Activated CD4-positive, alpha-beta T cell treated with anti-CD3 and anti-CD28 coated beads for 24 hours (primary cell): ENCODE measurements around the gene PDLIM7.
"Not testable (repeated sequence)": the region's sequence is repeated elsewhere in the genome, so short reads cannot be mapped to it uniquely, and the experiment has no call there.

Source experiments
- DNase-seq, 2 donors: peaks; one replicate each; pipeline ENCODE4 v3.0.0-alpha.2; 2020; ENCODE audit warnings: low read depth in 2 of 2

PDLIM7 gene

GRCh38 chr5:177491983-177492746, 5.2 kb downstream of the PDLIM7 start:
- no peak for DNase-seq

DNA sequence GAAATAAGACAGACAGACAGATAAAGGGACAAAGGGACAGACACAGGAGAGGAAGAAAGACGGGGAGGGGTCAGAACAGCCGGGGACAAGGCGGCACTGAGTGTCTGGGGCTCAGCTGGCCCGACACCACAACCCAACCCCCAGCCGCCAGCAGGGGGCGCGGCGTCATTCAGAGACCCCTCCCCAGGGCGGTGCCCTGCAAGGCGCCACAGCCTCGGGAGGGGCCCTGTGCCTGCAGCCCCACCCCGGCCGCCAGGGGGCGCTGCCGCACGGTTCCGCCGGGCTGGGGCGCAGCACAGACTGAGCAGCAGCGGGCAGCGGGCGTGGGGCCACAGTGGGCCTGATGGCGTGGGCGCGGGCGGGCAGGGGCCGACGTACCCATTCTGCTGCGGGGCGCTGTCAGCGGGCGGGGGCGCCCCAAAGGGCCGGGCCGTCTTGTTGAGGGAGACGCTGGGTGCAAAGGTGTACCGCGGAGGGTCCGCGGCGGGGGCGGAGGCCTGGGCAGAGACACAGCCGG, 5.9 kb downstream of the PDLIM7 start:
- DNase-seq = peak in 1 of 2 donors; percentile 22

DNA sequence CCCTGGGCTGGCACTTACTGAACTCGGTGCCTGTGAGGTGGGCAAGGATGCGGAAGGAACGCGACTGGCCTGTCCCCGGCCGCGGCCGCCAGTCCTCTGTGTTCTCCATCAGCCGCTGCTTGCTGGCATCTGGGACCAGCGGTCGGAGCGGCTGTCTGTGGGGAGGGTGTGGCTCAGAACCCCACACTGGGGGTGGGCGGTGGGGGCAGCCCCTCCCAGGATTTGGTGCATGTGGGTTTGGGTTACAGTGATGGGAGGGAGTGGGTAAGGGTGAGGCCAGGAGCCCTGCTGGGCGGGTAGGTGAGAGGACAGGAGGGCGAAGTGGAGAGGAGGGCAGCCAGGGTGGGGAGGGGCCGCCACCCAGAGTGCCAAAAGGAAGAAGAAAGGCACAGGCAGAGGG, 6.4 kb downstream of the PDLIM7 start:
- no peak for DNase-seq

DNA sequence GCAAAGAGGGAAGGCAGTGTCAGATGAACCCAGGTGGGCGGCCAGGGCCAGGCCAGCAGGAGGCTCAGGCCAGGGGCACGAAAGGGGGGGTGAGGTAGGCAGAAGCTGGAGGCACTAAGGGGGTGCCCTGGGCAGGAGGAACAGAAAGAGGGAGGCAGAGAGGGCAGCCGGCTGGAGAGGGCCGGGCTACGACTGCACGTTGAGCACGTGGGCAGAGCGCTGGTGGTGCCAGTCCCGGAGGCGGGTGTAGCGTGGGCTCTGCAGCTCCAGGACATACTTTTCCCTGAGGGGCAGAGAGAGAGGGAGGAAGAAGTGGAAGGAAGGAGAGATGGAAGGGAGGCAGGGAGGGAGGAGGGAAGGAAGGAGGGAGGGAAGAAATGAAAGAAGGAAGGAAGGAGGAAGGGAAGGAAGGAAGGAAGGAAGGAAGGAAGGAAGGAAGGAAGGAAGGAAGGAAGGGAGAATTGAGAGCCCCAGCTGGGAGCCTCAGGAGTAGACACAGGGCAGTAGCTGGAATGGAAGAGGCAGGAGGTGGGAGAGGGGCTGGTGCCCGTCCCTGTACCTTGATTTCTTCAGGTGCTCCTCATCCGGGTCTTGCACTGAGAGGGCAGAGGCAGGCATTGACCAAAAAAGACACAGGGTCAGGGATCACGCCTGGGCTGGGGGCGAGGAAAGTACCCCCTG, 7.0 kb downstream of the PDLIM7 start:
- no peak for DNase-seq

DNA sequence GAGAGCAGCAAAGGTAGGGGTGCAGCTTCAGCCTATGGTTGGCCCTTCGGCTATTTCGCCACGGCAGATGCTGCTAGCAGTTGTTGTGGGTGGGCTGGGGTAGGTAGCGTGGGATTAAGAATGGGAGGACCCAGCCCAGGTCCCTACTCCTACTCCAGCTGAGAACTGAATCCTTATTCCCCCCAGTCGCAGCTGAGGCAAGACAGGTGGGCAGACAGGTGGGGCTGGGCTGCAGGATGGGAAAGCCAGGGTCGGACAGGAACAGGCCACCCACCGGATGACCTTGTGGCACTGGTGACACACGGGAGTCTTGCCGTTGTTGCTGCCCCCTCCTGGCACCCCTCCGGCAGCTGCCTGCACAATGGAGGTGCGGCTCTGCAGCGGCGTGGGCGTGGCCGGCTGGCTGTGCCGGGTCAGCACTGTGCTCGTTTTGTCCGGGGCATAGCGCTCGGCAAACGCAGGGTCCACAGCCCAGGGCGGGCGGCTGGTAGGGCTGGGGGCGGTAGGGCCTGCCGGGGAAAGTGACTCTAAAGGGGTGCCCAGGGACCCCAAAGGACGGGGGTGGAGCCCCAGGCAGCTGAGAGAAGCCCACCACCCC, 8.2 kb downstream of the PDLIM7 start:
- DNase-seq = no peak

GRCh38 chr5:177487975-177488374, 9.4 kb downstream of the PDLIM7 start:
- no peak for DNase-seq

DNA sequence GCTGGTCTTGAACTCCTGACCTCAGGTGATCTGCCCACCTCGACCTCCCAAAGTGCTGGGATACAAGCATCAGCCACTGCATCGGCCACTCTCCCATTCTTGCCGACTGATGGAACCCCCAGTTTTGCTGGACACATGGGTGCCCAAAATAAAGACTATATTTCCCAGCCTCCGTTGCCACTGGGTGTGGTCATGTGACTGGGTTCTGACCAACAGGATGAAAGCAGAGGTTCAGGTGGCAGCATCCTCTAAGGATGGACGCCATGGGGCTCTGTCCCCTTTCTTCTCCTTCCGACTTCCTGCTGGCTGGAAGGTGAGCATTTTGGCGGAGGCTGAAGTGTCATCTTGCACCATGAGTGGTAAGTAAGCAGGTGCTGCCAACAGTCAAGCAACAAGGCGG, 10.3 kb downstream of the PDLIM7 start:
- no peak for DNase-seq

GRCh38 chr5:177486256-177486655, 11.1 kb downstream of the PDLIM7 start:
- DNase-seq = no peak

DNA sequence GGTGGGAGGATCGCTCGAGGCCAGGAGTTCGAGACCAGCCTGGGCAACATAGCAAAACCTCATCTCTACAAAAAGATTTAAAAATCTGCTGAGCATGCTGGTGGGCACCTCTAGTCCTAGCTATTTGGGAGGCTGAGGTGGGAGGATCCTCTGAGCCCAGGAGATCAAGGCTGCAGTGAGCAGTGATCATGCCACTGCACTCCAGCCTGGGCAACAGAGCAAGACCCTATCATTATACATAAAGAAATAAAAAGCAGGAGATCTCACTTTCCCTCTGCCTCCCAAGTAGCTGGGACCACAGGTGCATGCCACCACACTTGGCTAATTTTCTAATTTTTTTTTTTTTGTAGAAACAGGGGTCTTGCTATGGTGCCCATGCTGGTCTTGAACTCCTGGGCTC, 11.7 kb downstream of the PDLIM7 start:
- DNase-seq = not testable (repeated sequence)

- no peak for DNase-seq
Measured at GRCh38 chr5:177484902-177485549, 12.4 kb downstream of the PDLIM7 start.

DNA sequence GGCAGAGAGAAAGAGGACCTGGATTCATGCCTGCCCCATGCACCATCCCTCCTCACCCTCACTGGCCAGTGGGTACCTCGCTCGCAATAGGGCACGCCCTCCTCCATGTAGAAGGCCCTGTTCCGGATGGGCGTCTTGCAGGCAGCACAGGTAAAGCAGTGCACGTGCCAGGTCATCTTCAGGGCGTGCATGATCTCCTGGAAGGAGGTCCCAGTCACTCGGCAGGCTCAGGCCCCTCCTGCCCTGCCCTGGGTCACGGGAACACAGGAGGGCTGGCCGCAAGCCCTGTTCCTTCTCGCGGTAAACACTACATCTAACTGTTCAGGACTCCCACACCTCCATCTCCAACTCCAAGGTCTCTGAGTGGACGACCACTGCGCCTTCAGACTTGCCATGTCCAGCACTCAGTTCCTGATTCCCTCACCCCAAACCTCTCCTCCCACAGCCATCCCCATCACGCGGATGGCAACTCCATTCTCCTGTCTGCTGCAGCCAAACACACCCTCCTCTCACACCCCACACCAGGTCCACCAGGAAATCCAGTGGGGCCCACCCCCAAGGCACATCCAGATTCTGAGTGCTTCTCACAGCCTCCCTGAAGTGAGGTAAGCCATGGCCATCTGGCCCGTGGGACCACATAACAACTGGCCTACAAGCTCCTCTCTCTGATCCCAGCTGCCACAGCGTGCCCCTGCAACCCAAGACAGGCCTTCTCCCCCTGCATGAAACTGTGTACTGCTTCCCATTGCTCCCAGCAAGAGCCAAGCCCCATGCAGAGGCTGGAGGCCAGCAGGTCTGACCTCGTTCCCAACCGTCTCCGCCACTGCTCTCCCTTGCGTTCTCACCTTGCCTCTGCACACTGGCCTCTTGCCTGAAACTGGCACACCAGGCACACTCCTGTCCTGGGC, 13.2 kb downstream of the PDLIM7 start:
- no peak for DNase-seq

DNA sequence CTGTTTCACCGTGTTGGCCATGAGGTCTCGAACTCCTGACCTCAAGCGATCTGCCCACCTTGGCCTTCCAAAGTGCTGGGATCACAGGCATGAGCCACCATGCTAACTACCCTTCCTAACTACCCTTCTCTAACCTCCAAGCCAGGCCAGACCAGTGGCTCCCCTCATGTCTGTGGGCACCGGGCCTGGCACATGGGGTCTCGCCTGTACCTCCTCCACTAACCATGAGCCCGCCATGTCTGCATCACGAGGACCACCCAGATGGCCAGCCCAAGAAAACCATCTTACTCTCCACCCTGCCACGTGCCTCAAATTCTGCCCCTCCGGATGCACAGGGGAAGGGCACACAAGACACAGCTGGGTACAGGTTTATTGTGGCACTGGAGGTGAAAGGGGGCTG, 14.4 kb downstream of the PDLIM7 start:
- no peak for DNase-seq

GRCh38 chr5:177482359-177482795, 15.0 kb downstream of the PDLIM7 start:
- DNase-seq = no peak

- DNase-seq = no peak
Measured at GRCh38 chr5:177479774-177480173, 17.6 kb downstream of the PDLIM7 start.

- no peak for DNase-seq
Measured at GRCh38 chr5:177478711-177479646, 18.4 kb downstream of the PDLIM7 start.

DNA sequence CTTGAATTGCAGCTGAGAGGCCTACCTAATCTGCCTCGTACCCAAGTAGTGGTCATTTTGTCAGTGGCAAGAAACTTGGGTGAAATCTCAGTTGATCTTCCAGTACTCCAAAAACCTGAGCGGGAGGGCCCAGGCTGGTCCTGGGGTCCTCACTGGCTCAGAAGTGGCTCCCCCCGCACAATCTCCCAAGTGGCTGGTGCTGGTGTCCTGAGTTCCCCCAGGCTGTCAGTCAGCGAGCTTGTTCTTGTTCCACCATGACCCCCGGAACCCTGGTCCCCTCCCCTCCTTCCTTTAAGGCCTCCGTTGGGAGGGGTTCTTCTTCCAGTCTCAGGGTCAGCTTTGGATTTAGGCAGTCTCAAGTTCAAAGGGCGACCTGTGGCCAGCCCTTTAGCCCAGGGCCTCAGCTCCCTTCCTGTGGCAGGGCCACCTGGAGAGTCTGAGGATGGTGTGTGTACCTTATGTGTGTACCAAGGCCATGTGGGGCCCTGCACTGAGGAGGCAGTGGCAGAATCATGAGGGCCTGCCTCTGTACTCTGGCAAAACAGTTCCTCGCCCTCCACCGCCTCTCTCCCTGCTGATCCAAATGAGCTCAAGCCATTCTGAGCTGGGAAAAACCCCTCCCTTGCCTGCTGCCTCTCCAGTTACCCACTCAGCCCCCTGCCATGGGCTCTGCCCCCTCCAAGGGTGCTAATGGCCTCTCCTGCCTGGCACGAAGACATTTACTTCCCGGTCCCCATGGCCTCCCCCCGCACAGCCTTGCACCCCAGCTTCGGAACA, 19.5 kb downstream of the PDLIM7 start:
- no peak for DNase-seq

GRCh38 chr5:177476531-177477233, 20.7 kb downstream of the PDLIM7 start:
- no peak for DNase-seq

DNA sequence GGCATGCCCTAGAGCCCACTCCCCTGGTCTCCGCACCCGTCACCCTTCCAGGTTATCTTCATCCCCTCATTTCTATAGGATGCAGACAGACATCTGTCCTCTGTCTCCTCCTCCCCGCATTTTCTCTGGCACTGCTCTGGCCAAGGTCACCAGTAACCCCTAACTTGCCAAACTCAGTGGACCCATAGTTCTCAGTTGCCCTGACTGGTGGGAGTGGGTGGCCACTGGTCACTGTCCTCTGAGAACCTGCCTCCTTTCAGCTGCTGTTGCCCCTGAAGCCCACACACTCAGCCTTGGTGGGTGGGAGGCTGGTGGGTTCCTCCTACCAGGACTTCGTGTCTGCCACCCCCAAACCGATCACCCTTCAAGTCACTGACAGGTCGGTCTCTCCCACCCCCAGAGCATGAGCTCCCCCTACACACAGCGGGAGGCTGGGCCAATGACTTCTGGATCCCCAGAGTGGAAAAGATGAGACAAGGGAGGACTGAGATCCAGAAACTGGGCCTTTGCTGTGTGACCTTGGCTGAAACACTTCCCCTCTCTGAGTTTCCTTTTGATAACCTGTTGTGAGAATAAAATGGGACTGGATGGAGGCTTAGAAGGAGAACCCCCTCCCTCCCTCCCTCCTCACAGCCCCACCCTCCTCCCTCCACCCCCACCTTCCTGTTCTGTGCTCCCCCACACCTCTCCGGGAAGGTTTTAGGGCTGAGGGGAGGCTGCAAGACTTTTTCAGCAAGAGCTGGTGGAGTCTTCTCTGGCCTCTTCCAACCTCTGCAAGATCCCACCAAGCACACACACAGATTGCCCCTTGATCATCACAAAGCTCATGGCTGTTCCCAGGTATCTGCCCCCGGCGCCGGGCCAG, 21.6 kb downstream of the PDLIM7 start:
- DNase-seq = no peak
